ENCODE results near the gene CREBBP.

The CREBBP gene

GRCh38 chr16:3793161-3793576, 87.3 kb downstream of the CREBBP start:
- DNase-seq (ENCODE audit: low read depth), result no peak

GRCh38 chr16:3792472-3793012, 88.0 kb downstream of the CREBBP start:
- no peak for DNase-seq (ENCODE audit: low read depth)

GRCh38 chr16:3791701-3792100, 88.8 kb downstream of the CREBBP start:
- DNase-seq (ENCODE audit: low read depth), result no peak

DNA sequence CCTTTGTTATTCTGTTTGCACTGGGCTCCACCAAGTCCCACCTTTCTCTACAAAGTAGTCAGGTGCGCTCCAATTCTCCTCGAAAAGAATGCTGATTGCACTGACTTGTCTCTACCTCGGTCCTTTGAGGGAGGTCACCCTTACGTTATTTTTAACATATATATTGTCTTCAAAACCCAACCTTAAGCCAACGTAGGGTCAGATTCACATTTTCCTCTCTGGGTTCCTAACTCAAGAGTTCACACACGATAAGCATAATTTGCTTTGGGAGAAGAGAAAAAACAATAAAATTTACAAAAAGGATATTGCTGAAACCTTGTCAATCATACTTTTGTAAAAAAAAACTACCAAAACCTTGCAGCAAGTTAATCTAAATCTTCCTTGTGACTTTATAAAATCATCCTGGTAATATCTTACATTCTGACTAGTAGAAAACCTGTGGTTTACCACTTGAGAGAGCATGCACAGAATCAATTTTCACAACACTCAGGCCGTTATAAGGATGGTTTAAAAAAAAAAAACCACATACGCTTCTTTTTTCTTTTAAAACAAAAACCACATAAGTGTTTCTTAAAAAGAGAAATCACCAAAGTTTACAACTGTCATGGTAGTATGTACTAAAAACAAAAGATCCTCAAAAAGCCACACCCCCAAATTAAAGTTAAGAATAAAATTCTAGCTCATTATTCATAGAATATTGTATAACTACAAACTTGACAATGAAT, 91.0 kb downstream of the CREBBP start:
- no peak for DNase-seq (ENCODE audit: low read depth)

GRCh38 chr16:3788711-3789374, 91.7 kb downstream of the CREBBP start:
- no peak for DNase-seq (ENCODE audit: low read depth)

GRCh38 chr16:3787924-3788661, 92.4 kb downstream of the CREBBP start:
- no peak for DNase-seq (ENCODE audit: low read depth)

GRCh38 chr16:3785413-3785812, 95.1 kb downstream of the CREBBP start:
- no peak for DNase-seq (ENCODE audit: low read depth)

- no peak for DNase-seq (ENCODE audit: low read depth)
These were observed 97.0 kb downstream of the CREBBP start for GRCh38 chr16:3783516-3783915.

DNA sequence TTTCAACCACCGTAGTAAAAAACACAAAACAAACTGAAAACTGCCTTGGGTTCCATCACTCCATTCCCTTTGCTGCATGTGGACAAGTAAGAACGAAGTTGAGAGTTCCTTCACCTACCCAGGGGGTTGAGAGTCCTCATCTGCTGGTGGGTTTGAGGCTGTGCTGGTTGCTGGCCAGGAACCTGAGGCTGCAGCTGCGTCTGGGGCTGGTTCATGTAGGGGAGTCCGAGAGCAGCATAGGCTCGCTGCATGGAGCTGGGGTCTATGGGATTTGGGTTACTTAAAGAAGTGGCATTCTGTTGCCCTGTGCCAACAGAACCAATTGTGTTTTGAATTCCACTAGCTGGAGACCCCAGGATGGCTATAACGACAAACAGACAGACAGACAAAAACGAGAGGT, 97.9 kb downstream of the CREBBP start:
- DNase-seq (ENCODE audit: low read depth), result no peak

- DNase-seq (ENCODE audit: low read depth), result no peak
These were observed 99.1 kb downstream of the CREBBP start for GRCh38 chr16:3781421-3781820.

DNA sequence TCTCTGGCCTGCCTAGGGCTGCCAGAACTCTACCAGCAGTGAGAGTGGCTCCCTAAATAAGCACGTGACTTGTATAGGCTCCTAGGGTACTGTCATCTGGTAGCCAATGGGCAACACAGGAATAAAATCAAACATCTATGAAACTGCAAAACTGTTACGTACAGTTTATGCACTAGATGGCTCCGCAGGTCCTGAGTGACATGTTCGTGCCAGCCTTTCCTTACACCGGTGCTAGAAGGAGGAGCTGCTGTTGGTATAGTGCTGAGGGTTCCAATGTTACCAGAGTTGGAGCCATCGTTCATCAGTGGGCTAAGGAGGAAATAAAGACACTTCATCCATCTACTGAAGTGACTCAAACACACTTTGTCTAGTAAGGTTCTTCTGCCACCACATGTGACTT, 99.9 kb downstream of the CREBBP start:
- no peak for DNase-seq (ENCODE audit: low read depth)

- no peak for DNase-seq (ENCODE audit: low read depth)
These were observed 104.2 kb downstream of the CREBBP start for GRCh38 chr16:3776316-3776715.

GRCh38 chr16:3774819-3775218, 105.7 kb downstream of the CREBBP start:
- no peak for DNase-seq (ENCODE audit: low read depth)

DNA sequence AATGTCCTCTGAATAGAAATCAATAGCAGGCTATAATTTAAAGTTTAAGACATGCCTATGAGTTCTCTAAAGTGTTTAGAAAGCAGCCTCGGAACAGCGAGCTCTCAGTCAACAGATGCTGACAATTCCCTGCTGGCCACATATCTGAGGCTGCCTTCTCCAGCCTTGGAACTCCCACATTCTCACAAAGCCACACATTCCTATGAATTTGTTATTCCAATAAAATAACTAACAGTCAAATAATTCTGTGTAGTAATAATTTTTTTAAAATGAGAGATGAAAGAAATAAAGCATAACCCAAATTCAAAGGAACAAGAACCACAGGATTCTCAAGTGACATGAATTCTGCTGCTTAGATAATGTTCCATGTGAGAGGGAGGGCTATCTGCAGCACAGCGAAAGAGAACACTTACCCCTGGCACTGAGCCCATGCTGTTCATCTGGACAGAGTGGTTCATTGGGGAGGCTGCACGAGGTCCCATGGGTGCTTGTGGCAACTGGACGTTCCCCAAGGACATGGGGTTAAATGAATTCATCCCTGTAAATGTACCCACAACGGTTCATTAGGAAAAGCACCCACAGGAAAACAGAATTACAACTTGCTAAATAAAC, 106.3 kb downstream of the CREBBP start:
- DNase-seq (ENCODE audit: low read depth), result peak; percentile 52

GRCh38 chr16:3773663-3774062, 106.8 kb downstream of the CREBBP start:
- DNase-seq (ENCODE audit: low read depth), result no peak

GRCh38 chr16:3771513-3771912, 109.0 kb downstream of the CREBBP start:
- DNase-seq (ENCODE audit: low read depth), result no peak

DNA sequence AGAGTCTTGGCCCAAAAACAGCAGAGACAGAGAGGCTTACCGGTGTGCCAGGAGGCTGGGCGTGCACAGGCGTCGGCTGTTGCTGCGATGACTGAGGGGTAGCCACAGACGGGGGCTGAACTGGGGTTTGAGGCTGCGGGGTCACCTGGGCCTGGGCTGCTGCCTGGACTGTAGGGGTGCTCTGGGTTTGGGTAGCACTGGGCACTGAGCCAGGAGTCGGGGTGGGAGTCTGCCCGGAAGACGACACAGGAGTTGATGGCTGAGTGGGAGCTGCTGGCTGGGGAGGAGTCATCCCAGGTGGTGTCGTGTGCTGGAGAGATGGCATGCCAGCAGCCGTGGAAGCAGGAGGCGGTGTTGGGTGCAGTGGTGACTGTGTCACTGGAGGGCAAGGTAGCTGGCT, 110.0 kb downstream of the CREBBP start:
- no peak for DNase-seq (ENCODE audit: low read depth)

DNA sequence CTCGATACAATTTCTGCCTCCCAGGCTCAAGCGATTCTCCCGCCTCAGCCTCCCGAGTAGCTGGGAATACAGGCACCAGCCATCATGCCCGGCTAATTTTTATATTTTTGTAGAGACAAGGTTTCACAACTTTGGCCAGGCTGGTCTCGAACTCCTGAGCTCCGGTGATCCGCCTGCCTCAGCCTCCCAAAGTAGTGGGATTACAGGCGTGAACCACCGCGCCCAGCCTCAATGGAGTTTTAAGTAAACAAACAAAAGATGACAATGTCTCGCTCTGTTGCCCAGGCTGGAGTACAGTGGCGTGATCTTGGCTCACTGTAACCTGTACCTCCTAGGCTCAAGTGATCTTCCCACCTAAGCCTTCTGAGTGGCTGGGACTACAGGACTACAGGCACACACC, 110.6 kb downstream of the CREBBP start:
- DNase-seq (ENCODE audit: low read depth), result no peak

DNA sequence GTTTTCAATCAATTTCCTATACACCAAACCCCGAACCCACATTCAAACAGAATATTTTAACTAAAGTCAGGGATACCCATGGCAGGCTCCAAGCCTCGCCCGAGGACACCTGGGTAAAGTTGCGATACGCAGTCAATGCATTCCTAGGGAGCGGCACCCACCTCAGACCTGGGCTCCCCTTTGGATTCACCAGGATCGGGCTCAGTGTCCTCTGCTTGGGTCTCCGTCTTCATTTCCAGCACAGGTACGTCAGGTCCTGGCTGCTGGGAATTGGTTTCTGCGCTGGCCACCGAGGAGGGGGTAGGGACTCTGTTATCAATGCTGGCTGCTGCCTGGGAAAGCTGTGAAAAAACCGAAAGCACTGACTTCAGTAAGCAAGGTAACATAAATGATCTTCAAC, 111.5 kb downstream of the CREBBP start:
- no peak for DNase-seq (ENCODE audit: low read depth)

GRCh38 chr16:3767333-3767986, 113.1 kb downstream of the CREBBP start:
- DNase-seq (ENCODE audit: low read depth), result no peak

GRCh38 chr16:3766177-3766576, 114.3 kb downstream of the CREBBP start:
- no peak for DNase-seq (ENCODE audit: low read depth)

DNA sequence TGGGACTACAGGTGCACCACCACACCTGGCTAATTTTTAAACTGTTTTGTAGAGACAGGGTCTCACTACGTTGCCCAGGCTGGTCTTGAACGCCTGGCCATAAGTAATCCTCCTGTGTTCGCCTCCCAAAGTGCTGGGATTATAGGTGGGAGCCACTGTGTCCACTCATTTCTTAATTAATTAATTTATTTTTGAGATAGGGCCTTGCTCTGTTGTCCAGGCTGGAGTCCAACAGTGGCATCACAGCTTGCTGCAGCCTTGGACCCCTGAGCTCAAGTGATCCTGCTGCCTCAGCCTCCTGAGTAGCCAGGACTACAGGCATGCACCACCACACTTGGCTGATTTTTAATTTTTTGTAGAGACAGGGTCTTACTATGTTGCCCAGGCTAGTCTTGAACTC, 116.1 kb downstream of the CREBBP start:
- DNase-seq (ENCODE audit: low read depth), result no peak
